WTC11 (cell line): Measurements from ENCODE around the gene KLHL7. TPM values are rescaled to one million over a fixed set of nuclear protein-coding genes. Genes with fewer than 3 reads are reported as not detected.
A peak's percentile ranks its signal among the peaks of the same experiment; 100 is the strongest.

Experiments
- CBFB ChIP-seq: sonication (generic); formaldehyde crosslinking; IDR thresholded peaks from 2 replicates; pipeline ENCODE4 v1.8.1; 2022; ENCODE audit warnings: mild to moderate bottlenecking, low read depth, missing genetic modification reagents
- FOXP1 ChIP-seq: sonication (generic); formaldehyde crosslinking; IDR thresholded peaks from 2 replicates; pipeline ENCODE4 v1.8.0; 2022; ENCODE audit warnings: missing genetic modification reagents, mild to moderate bottlenecking, moderate library complexity, borderline replicate concordance
- GRHL2 ChIP-seq: fragments of 250-450 bp; sonication (Bioruptor Pico); IDR thresholded peaks from 2 replicates; pipeline ENCODE4 v1.8.0; 2022; ENCODE audit warnings: mild to moderate bottlenecking, moderate library complexity; ENCODE audit not compliant: insufficient replicate concordance, severe bottlenecking
- GTF2I ChIP-seq: fragments of 250-450 bp; sonication (Bioruptor Pico); conservative IDR thresholded peaks from 2 replicates; pipeline ENCODE4 v1.4.0; 2021; ENCODE audit warnings: mild to moderate bottlenecking
- IRF2 ChIP-seq: sonication (generic); formaldehyde crosslinking; IDR thresholded peaks from 2 replicates; pipeline ENCODE4 v1.8.0; 2022; ENCODE audit warnings: low read depth, missing genetic modification reagents, borderline replicate concordance
- MXD4 ChIP-seq: fragments of 250-450 bp; sonication (Bioruptor Pico); IDR thresholded peaks from 2 replicates; pipeline ENCODE4 v1.8.0; 2021; ENCODE audit warnings: mild to moderate bottlenecking, moderate library complexity, borderline replicate concordance
- NFE2L1 ChIP-seq: sonication (generic); formaldehyde crosslinking; IDR thresholded peaks from 2 replicates; pipeline ENCODE4 v1.8.1; 2023; ENCODE audit warnings: missing genetic modification reagents
- PRRX2 ChIP-seq: fragments of 250-450 bp; sonication (Bioruptor Pico); IDR thresholded peaks from 2 replicates; pipeline ENCODE4 v1.8.0; 2021; ENCODE audit warnings: mild to moderate bottlenecking
- SMAD4 ChIP-seq: sonication (generic); formaldehyde crosslinking; IDR thresholded peaks from 2 replicates; pipeline ENCODE4 v1.8.0; 2022; ENCODE audit warnings: mild to moderate bottlenecking, missing genetic modification reagents
- TP53 ChIP-seq: sonication (generic); formaldehyde crosslinking; IDR thresholded peaks from 2 replicates; pipeline ENCODE4 v1.8.1; 2023; ENCODE audit warnings: mild to moderate bottlenecking, missing genetic modification reagents
- ZNF219 ChIP-seq: sonication (generic); formaldehyde crosslinking; IDR thresholded peaks from 2 replicates; pipeline ENCODE4 v1.8.0; 2023; ENCODE audit warnings: missing genetic modification reagents, mild to moderate bottlenecking, borderline replicate concordance
- ZNF423 ChIP-seq: fragments of 250-450 bp; sonication (Bioruptor Pico); IDR thresholded peaks from 2 replicates; pipeline ENCODE4 v2.1.2; 2022; ENCODE audit warnings: mild to moderate bottlenecking, moderate library complexity
- ZNF671 ChIP-seq: fragments of 250-450 bp; sonication (Bioruptor Pico); IDR thresholded peaks from 2 replicates; pipeline ENCODE4 v1.8.0; 2021; ENCODE audit warnings: mild to moderate bottlenecking
- total RNA-seq: library from RNA; stranded (reverse); gene quantifications from 3 replicates; pipeline ENCODE4 v1.2.3, GENCODE V29; 2021
- TF ChIP-seq, protein P1 (sequence below): sonication (generic); formaldehyde crosslinking; IDR thresholded peaks from 2 replicates; pipeline ENCODE4 v1.8.1; 2022; ENCODE audit warnings: low read depth, missing genetic modification reagents, borderline replicate concordance
- TF ChIP-seq, protein P2 (sequence below): sonication (generic); formaldehyde crosslinking; conservative IDR thresholded peaks from 2 replicates; pipeline ENCODE4 v1.8.1; 2023; ENCODE audit warnings: mild to moderate bottlenecking, low read depth, missing genetic modification reagents, moderate library complexity
- TF ChIP-seq, protein P3 (sequence below): sonication (generic); formaldehyde crosslinking; IDR thresholded peaks from 2 replicates; pipeline ENCODE4 v1.8.0; 2022; ENCODE audit warnings: missing genetic modification reagents
- TF ChIP-seq, protein P4 (sequence below): sonication (generic); formaldehyde crosslinking; IDR thresholded peaks from 2 replicates; pipeline ENCODE4 v1.8.0; 2023; ENCODE audit warnings: missing genetic modification reagents
- TF ChIP-seq, protein P5 (sequence below): sonication (generic); formaldehyde crosslinking; IDR thresholded peaks from 2 replicates; pipeline ENCODE4 v1.8.0; 2023; ENCODE audit warnings: mild to moderate bottlenecking, missing genetic modification reagents
- TF ChIP-seq, protein P6 (sequence below): sonication (generic); formaldehyde crosslinking; IDR thresholded peaks from 2 replicates; pipeline ENCODE4 v1.8.0; 2022; ENCODE audit warnings: mild to moderate bottlenecking, missing genetic modification reagents
- TF ChIP-seq, protein P7 (sequence below): fragments of 250-450 bp; sonication (Bioruptor Pico); IDR thresholded peaks from 2 replicates; pipeline ENCODE4 v1.9.0; 2021; ENCODE audit warnings: mild to moderate bottlenecking

The KLHL7 gene
- total RNA-seq, 1 experiment from 2014 or later: 82.1 TPM

DNA sequence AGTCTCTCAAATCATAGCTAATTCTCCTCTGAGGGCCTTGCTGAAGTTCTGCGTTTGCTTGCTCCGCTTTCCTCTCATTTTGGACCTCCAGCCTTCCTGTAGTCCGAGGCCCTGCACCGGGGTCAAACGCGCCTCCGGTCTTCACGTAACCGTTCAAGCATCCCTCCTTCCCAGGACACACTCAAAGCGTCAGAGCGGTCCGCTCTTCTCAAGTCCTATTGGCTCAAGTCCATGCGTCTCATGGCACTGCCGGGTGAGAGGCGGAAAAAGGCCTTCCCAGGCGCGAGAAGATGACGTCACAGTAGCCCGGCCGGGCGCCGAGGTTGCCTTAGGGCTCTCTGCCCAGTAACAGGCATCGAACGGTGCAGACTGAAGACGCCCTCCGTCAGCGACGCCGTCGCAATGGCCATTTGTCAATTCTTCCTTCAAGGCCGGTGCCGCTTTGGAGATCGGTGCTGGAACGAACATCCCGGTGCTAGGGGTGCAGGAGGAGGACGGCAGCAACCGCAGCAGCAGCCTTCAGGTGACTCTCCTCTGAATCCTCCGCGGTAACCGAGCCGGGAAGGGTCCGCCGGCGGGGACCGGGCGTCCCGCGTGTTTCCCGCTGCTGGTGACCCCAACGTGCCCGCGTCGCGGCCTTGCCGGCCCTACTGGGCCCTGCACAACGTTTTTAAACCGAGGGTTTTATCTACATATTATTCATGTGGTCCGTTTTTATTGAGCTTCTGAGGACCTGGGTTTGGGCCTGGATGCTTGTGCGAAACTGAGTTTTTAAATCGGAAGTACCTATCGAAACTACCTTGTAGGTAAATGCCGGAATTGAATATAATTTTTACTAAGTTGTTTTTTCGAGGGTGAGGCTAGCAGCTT lies 76.3 kb downstream of the KLHL7 start, which contains the start of gene NUP42 (continued):
- TF ChIP-seq, protein P1, sequence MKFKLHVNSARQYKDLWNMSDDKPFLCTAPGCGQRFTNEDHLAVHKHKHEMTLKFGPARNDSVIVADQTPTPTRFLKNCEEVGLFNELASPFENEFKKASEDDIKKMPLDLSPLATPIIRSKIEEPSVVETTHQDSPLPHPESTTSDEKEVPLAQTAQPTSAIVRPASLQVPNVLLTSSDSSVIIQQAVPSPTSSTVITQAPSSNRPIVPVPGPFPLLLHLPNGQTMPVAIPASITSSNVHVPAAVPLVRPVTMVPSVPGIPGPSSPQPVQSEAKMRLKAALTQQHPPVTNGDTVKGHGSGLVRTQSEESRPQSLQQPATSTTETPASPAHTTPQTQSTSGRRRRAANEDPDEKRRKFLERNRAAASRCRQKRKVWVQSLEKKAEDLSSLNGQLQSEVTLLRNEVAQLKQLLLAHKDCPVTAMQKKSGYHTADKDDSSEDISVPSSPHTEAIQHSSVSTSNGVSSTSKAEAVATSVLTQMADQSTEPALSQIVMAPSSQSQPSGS: no peak
- TF ChIP-seq TP53 (CRISPR knock-in tag) (no peak), NFE2L1 (CRISPR knock-in tag) (peak; percentile 79; the same call in 1 of the 2 replicates), FOXP1 (peak; percentile 74; the same call in 1 of the 2 replicates), ZNF671 (CRISPR knock-in tag) (no peak), ZNF423 (CRISPR knock-in tag) (no peak), CBFB (CRISPR knock-in tag) (no peak), GRHL2 (CRISPR knock-in tag) (no peak), SMAD4 (CRISPR knock-in tag) (no peak), ZNF219 (no peak), GTF2I (CRISPR knock-in tag) (no peak), MXD4 (CRISPR knock-in tag) (no peak), IRF2 (CRISPR knock-in tag) (no peak), PRRX2 (no peak)
- TF ChIP-seq, protein P2, sequence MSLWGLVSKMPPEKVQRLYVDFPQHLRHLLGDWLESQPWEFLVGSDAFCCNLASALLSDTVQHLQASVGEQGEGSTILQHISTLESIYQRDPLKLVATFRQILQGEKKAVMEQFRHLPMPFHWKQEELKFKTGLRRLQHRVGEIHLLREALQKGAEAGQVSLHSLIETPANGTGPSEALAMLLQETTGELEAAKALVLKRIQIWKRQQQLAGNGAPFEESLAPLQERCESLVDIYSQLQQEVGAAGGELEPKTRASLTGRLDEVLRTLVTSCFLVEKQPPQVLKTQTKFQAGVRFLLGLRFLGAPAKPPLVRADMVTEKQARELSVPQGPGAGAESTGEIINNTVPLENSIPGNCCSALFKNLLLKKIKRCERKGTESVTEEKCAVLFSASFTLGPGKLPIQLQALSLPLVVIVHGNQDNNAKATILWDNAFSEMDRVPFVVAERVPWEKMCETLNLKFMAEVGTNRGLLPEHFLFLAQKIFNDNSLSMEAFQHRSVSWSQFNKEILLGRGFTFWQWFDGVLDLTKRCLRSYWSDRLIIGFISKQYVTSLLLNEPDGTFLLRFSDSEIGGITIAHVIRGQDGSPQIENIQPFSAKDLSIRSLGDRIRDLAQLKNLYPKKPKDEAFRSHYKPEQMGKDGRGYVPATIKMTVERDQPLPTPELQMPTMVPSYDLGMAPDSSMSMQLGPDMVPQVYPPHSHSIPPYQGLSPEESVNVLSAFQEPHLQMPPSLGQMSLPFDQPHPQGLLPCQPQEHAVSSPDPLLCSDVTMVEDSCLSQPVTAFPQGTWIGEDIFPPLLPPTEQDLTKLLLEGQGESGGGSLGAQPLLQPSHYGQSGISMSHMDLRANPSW (CRISPR knock-in tag): no peak
- TF ChIP-seq, protein P3, sequence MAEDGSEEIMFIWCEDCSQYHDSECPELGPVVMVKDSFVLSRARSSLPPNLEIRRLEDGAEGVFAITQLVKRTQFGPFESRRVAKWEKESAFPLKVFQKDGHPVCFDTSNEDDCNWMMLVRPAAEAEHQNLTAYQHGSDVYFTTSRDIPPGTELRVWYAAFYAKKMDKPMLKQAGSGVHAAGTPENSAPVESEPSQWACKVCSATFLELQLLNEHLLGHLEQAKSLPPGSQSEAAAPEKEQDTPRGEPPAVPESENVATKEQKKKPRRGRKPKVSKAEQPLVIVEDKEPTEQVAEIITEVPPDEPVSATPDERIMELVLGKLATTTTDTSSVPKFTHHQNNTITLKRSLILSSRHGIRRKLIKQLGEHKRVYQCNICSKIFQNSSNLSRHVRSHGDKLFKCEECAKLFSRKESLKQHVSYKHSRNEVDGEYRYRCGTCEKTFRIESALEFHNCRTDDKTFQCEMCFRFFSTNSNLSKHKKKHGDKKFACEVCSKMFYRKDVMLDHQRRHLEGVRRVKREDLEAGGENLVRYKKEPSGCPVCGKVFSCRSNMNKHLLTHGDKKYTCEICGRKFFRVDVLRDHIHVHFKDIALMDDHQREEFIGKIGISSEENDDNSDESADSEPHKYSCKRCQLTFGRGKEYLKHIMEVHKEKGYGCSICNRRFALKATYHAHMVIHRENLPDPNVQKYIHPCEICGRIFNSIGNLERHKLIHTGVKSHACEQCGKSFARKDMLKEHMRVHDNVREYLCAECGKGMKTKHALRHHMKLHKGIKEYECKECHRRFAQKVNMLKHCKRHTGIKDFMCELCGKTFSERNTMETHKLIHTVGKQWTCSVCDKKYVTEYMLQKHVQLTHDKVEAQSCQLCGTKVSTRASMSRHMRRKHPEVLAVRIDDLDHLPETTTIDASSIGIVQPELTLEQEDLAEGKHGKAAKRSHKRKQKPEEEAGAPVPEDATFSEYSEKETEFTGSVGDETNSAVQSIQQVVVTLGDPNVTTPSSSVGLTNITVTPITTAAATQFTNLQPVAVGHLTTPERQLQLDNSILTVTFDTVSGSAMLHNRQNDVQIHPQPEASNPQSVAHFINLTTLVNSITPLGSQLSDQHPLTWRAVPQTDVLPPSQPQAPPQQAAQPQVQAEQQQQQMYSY (CRISPR knock-in tag): no peak
- TF ChIP-seq, protein P4, sequence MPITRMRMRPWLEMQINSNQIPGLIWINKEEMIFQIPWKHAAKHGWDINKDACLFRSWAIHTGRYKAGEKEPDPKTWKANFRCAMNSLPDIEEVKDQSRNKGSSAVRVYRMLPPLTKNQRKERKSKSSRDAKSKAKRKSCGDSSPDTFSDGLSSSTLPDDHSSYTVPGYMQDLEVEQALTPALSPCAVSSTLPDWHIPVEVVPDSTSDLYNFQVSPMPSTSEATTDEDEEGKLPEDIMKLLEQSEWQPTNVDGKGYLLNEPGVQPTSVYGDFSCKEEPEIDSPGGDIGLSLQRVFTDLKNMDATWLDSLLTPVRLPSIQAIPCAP (CRISPR knock-in tag): no peak
- TF ChIP-seq, protein P5, sequence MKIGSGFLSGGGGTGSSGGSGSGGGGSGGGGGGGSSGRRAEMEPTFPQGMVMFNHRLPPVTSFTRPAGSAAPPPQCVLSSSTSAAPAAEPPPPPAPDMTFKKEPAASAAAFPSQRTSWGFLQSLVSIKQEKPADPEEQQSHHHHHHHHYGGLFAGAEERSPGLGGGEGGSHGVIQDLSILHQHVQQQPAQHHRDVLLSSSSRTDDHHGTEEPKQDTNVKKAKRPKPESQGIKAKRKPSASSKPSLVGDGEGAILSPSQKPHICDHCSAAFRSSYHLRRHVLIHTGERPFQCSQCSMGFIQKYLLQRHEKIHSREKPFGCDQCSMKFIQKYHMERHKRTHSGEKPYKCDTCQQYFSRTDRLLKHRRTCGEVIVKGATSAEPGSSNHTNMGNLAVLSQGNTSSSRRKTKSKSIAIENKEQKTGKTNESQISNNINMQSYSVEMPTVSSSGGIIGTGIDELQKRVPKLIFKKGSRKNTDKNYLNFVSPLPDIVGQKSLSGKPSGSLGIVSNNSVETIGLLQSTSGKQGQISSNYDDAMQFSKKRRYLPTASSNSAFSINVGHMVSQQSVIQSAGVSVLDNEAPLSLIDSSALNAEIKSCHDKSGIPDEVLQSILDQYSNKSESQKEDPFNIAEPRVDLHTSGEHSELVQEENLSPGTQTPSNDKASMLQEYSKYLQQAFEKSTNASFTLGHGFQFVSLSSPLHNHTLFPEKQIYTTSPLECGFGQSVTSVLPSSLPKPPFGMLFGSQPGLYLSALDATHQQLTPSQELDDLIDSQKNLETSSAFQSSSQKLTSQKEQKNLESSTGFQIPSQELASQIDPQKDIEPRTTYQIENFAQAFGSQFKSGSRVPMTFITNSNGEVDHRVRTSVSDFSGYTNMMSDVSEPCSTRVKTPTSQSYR: 0 out of 2 replicates have a peak, but pooled peaks have one; percentile 60
- TF ChIP-seq, protein P6, sequence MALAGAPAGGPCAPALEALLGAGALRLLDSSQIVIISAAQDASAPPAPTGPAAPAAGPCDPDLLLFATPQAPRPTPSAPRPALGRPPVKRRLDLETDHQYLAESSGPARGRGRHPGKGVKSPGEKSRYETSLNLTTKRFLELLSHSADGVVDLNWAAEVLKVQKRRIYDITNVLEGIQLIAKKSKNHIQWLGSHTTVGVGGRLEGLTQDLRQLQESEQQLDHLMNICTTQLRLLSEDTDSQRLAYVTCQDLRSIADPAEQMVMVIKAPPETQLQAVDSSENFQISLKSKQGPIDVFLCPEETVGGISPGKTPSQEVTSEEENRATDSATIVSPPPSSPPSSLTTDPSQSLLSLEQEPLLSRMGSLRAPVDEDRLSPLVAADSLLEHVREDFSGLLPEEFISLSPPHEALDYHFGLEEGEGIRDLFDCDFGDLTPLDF (CRISPR knock-in tag): no peak
- TF ChIP-seq, protein P7, sequence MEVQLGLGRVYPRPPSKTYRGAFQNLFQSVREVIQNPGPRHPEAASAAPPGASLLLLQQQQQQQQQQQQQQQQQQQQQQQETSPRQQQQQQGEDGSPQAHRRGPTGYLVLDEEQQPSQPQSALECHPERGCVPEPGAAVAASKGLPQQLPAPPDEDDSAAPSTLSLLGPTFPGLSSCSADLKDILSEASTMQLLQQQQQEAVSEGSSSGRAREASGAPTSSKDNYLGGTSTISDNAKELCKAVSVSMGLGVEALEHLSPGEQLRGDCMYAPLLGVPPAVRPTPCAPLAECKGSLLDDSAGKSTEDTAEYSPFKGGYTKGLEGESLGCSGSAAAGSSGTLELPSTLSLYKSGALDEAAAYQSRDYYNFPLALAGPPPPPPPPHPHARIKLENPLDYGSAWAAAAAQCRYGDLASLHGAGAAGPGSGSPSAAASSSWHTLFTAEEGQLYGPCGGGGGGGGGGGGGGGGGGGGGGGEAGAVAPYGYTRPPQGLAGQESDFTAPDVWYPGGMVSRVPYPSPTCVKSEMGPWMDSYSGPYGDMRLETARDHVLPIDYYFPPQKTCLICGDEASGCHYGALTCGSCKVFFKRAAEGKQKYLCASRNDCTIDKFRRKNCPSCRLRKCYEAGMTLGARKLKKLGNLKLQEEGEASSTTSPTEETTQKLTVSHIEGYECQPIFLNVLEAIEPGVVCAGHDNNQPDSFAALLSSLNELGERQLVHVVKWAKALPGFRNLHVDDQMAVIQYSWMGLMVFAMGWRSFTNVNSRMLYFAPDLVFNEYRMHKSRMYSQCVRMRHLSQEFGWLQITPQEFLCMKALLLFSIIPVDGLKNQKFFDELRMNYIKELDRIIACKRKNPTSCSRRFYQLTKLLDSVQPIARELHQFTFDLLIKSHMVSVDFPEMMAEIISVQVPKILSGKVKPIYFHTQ (CRISPR knock-in tag): no peak
